Measurements from ENCODE around the gene PTPRS. TPM values are rescaled to one million over a fixed set of nuclear protein-coding genes. Genes with fewer than 3 reads are reported as not detected.
"Not testable (repeated sequence)": the region's sequence is repeated elsewhere in the genome, so short reads cannot be mapped to it uniquely, and the experiment has no call there.

PTPRS gene
- total RNA-seq, 2 experiments from 2014 or later, result 0.02 to 0.08 TPM

GRCh38 chr19:5361839-5362238, 21.2 kb upstream of the PTPRS start:
- POLR2A ChIA-PET; H3K4me1 Mint-ChIP-seq; H3K9me3 Mint-ChIP-seq; H3K27ac Mint-ChIP-seq; H3K4me3 Mint-ChIP-seq; H3K36me3 Mint-ChIP-seq (ENCODE audit: low read depth); DNase-seq; H3K27me3 Mint-ChIP-seq: not testable (repeated sequence)
- CTCF ChIA-PET, result interaction anchor here (0.6 kb wide), 1 partner anchor 377 kb away, joined by 3 read pairs; no protein-coding TSS in a partner anchor

DNA sequence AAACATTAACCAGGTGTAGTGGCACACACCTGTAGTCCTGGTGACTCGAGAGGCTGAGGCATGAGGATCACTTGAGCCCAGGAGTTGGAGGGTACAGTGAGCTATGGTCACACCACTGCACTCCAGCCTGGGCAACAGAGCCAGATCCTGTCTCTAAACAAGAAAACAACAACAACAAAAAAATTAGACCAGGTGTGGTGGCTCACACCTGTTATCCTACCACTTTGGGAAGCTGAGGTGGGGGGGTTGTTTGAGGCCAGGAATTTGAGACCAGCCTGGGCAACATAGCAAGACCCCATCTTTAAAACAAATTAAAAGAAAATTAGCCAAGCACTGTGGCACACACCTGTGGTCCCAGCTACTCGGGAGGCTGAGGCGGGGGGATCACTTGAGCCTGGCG, 20.8 kb upstream of the PTPRS start:
- no peak for DNase-seq
- Mint-ChIP-seq H3K4me3 (no peak overlapping the region), H3K27me3 (no peaks in the 10 kb centered on the region), H3K4me1 (no peaks in the 10 kb centered on the region), H3K36me3 (ENCODE audit: low read depth) (no peaks in the 10 kb centered on the region), H3K9me3 (no peaks in the 10 kb centered on the region), H3K27ac (no peak overlapping the region)
- CTCF ChIA-PET, result no interaction called here
- POLR2A ChIA-PET, result no interaction called here

GRCh38 chr19:5360003-5360780, 19.6 kb upstream of the PTPRS start:
- H3K4me1 Mint-ChIP-seq, result no peaks in the 10 kb centered on the region
- H3K9me3 Mint-ChIP-seq, result no peaks in the 10 kb centered on the region
- peaks cover 4% of the 10 kb centered on the region for H3K27me3 Mint-ChIP-seq
- DNase-seq, result no peak
- ChIA-PET POLR2A (no interaction called here), CTCF (no interaction called here)
- no peaks in the 10 kb centered on the region for H3K36me3 Mint-ChIP-seq (ENCODE audit: low read depth)
- H3K27ac Mint-ChIP-seq, result no peak overlapping the region
- no peak overlapping the region for H3K4me3 Mint-ChIP-seq

DNA sequence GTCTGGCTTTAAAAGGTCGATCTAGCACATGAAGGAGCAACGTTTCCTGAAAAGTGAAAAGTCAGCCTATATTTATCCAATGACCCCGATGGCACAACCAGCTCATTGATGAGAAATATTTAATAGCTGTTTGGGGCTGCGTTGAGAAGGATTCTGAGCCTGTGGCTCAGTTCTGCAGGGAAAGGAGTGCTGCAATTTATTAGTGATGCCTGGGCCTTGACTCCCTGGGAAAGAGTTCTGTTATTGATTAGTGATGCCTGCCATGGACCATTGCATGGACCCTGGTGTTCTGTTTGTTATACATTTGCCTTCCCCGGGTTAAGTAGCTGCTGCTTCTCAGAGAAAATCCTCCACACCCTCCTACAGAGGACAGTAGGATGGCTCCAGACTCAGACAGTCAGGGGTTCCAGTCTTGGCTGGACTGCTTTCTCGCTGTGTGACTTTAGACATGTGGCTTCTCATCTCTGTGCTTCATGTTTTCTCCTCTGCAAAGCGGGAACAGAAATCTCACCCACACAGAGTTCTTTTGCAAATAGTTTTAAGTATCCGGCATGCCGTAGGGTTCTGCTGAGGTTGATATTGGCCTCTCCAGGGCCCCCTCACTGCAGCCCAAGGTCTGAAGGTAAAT, 17.7 kb upstream of the PTPRS start:
- Mint-ChIP-seq H3K9me3 (no peaks in the 10 kb centered on the region), H3K4me1 (no peaks in the 10 kb centered on the region), H3K27me3 (peaks cover 6% of the 10 kb centered on the region), H3K4me3 (no peak overlapping the region), H3K27ac (no peak overlapping the region), H3K36me3 (ENCODE audit: low read depth) (no peaks in the 10 kb centered on the region)
- CTCF ChIA-PET, result no interaction called here
- POLR2A ChIA-PET, result no interaction called here
- DNase-seq, result no peak

- Mint-ChIP-seq H3K27me3 (peaks cover 6% of the 10 kb centered on the region), H3K27ac (no peak overlapping the region), H3K4me1 (no peaks in the 10 kb centered on the region), H3K4me3 (no peak overlapping the region), H3K36me3 (ENCODE audit: low read depth) (no peaks in the 10 kb centered on the region), H3K9me3 (no peaks in the 10 kb centered on the region)
- ChIA-PET POLR2A (no interaction called here), CTCF (interaction anchor here (0.6 kb wide), 1 partner anchor 516 kb away, joined by 4 read pairs; no protein-coding TSS in a partner anchor)
- no peak for DNase-seq
Observed at GRCh38 chr19:5357584-5357983, 17.0 kb upstream of the PTPRS start.

DNA sequence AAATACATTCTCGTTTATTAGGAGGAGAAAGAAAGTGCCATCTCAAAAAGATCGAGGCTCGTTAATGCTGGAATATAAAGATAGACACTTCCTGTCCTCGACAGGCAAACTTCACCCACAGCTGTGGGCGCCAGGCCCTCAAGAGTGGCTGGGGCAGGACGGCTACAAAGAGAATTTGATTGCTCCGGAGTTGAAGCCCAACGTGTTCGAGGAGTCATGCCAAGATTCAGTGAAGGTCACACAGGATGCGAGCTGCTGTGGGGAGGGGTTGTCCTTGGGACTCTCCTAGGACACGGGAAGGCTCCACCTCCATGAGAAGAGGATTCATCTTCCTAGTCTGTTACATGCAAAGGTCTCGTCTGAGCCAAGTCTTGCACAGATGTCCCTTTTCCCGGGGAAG, 16.3 kb upstream of the PTPRS start:
- no peak for DNase-seq
- no peak overlapping the region for H3K27ac Mint-ChIP-seq
- no peak overlapping the region for H3K4me3 Mint-ChIP-seq
- H3K4me1 Mint-ChIP-seq, result no peaks in the 10 kb centered on the region
- POLR2A ChIA-PET, result no interaction called here
- no peaks in the 10 kb centered on the region for H3K36me3 Mint-ChIP-seq (ENCODE audit: low read depth)
- CTCF ChIA-PET, result no interaction called here
- peaks cover 6% of the 10 kb centered on the region for H3K27me3 Mint-ChIP-seq
- H3K9me3 Mint-ChIP-seq, result no peaks in the 10 kb centered on the region

GRCh38 chr19:5356428-5356827, 15.8 kb upstream of the PTPRS start:
- no peaks in the 10 kb centered on the region for H3K9me3 Mint-ChIP-seq
- H3K4me3 Mint-ChIP-seq, result no peak overlapping the region
- ChIA-PET POLR2A (interaction anchor here (0.6 kb wide), 1 partner anchor 278 kb away, joined by 5 read pairs; no protein-coding TSS in a partner anchor), CTCF (no interaction called here)
- no peak for DNase-seq
- H3K27ac Mint-ChIP-seq, result no peak overlapping the region
- H3K36me3 Mint-ChIP-seq (ENCODE audit: low read depth), result no peaks in the 10 kb centered on the region
- H3K27me3 Mint-ChIP-seq, result peaks cover 6% of the 10 kb centered on the region
- H3K4me1 Mint-ChIP-seq, result no peaks in the 10 kb centered on the region

GRCh38 chr19:5355693-5356092, 15.1 kb upstream of the PTPRS start:
- no peaks in the 10 kb centered on the region for H3K4me1 Mint-ChIP-seq
- no peaks in the 10 kb centered on the region for H3K36me3 Mint-ChIP-seq (ENCODE audit: low read depth)
- peaks cover 6% of the 10 kb centered on the region for H3K27me3 Mint-ChIP-seq
- POLR2A ChIA-PET, result interaction anchor here (0.6 kb wide), 1 partner anchor 277 kb away, joined by 5 read pairs; no protein-coding TSS in a partner anchor
- DNase-seq, result no peak
- H3K27ac Mint-ChIP-seq, result no peak overlapping the region
- CTCF ChIA-PET, result no interaction called here
- no peak overlapping the region for H3K4me3 Mint-ChIP-seq
- H3K9me3 Mint-ChIP-seq, result no peaks in the 10 kb centered on the region

DNA sequence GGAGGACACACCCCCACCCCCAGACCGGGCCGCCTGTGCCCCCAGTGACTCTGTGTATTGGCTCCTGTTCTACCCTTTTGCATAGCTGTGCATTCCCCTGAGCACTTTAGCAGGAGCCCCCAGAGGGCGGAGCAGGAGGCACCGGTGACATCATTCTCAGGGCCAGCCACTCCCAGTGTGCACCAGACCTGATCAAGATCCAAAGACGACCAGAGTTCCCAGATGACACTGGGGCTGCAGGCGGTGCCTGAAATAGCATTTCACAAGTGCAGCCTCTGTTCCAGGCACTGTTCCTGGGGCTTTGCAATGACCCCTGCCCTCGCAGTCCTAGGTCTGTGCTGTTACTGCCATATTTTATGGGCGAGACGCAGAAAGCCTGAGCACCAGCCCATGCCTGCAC, 14.5 kb upstream of the PTPRS start:
- Mint-ChIP-seq H3K9me3 (no peaks in the 10 kb centered on the region), H3K4me3 (no peak overlapping the region), H3K27me3 (peaks cover 6% of the 10 kb centered on the region), H3K27ac (no peak overlapping the region), H3K36me3 (ENCODE audit: low read depth) (no peaks in the 10 kb centered on the region), H3K4me1 (no peaks in the 10 kb centered on the region)
- CTCF ChIA-PET, result no interaction called here
- DNase-seq, result no peak
- POLR2A ChIA-PET, result no interaction called here

DNA sequence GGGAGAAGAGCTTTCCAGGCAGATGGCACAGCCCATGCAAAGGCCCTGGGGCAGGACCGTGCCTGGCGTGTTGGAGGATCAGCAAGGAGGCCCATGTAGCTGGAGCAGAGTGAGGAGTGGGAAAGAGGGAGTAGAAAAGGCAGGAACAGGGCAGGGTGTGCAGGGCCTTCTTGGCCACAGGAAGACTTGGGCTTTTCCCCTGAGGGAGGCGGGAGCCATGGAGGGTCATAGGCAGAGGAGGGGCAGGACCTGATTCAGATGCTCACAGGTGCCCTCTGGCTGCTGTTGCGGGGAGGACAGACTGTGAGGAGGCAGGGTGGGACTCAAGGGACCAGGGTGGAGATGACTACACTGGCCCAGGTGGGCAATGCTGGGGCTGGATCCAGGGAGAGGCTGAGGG, 13.8 kb upstream of the PTPRS start:
- H3K4me1 Mint-ChIP-seq, result no peaks in the 10 kb centered on the region
- no peak overlapping the region for H3K4me3 Mint-ChIP-seq
- peaks cover 6% of the 10 kb centered on the region for H3K27me3 Mint-ChIP-seq
- H3K9me3 Mint-ChIP-seq, result no peaks in the 10 kb centered on the region
- CTCF ChIA-PET, result no interaction called here
- DNase-seq, result no peak
- POLR2A ChIA-PET, result no interaction called here
- no peak overlapping the region for H3K27ac Mint-ChIP-seq
- no peaks in the 10 kb centered on the region for H3K36me3 Mint-ChIP-seq (ENCODE audit: low read depth)

- Mint-ChIP-seq H3K27me3 (peaks cover 6% of the 10 kb centered on the region), H3K4me3 (no peak overlapping the region)
Observed at GRCh38 chr19:5352229-5352763, 11.7 kb upstream of the PTPRS start.

GRCh38 chr19:5351731-5352228, 11.2 kb upstream of the PTPRS start:
- no peak for DNase-seq
- no peak overlapping the region for H3K27ac Mint-ChIP-seq
- H3K4me3 Mint-ChIP-seq, result no peak overlapping the region
- peaks cover 6% of the 10 kb centered on the region for H3K27me3 Mint-ChIP-seq
- ChIA-PET POLR2A (no interaction called here), CTCF (no interaction called here)
- H3K36me3 Mint-ChIP-seq (ENCODE audit: low read depth), result no peaks in the 10 kb centered on the region
- H3K9me3 Mint-ChIP-seq, result no peaks in the 10 kb centered on the region
- no peaks in the 10 kb centered on the region for H3K4me1 Mint-ChIP-seq

More at GRCh38 chr19:5352229-5352763, 11.7 kb upstream of the PTPRS start:
- H3K27ac Mint-ChIP-seq, result no peak overlapping the region
- CTCF ChIA-PET, result no interaction called here
- no peaks in the 10 kb centered on the region for H3K9me3 Mint-ChIP-seq
- no peaks in the 10 kb centered on the region for H3K4me1 Mint-ChIP-seq
- DNase-seq, result no peak
- no peaks in the 10 kb centered on the region for H3K36me3 Mint-ChIP-seq (ENCODE audit: low read depth)
- POLR2A ChIA-PET, result no interaction called here

DNA sequence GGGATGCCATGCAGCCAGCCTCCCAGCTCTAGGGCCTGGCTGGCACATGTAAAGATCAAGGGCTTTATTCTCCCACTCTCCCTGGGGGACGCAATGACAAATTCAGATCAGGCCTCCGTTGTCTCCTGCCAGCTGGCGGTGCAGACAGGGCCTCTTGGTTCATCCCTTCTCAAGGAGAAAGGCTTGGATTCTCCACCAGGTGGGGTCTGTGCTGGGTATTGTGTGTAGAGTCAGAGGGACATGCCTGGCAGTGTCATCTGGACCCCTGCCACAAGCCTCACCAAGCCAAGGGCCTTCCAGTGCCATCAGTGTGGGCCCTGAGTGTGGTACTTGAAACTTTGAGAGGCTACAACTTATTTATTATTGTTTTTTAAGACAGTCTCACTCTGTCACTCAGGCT, 8.4 kb upstream of the PTPRS start:
- Mint-ChIP-seq H3K27me3 (peaks cover 3% of the 10 kb centered on the region), H3K36me3 (ENCODE audit: low read depth) (no peaks in the 10 kb centered on the region), H3K27ac (no peak overlapping the region), H3K9me3 (no peaks in the 10 kb centered on the region), H3K4me3 (no peak overlapping the region), H3K4me1 (no peaks in the 10 kb centered on the region)
- CTCF ChIA-PET, result no interaction called here
- POLR2A ChIA-PET, result no interaction called here
- DNase-seq, result no peak
